OCI-LY3 (cell line): ENCODE measurements around the gene SLC24A5.

Experiments used
- H2AFZ ChIP-seq: fragments of 200-600, 300-600 bp; shearing (Covaris generic); 2 replicates; pipeline ENCODE4 v1.6.0; 2014; ENCODE audit warnings: antibody characterized with exemption, low read depth, low read length
- H3K27ac ChIP-seq: fragments of 200-600, 300-600 bp; sonication (generic); 2 replicates; pipeline ENCODE4 v1.5.1; 2014; ENCODE audit warnings: mild to moderate bottlenecking, low read length, moderate library complexity, mixed read lengths
- H3K27me3 ChIP-seq: fragments of 200-600, 300-600 bp; sonication (generic); 2 replicates; pipeline ENCODE4 v1.6.1; 2014; ENCODE audit warnings: low read depth, low read length, mixed read lengths
- H3K36me3 ChIP-seq: fragments of 200-600, 300-600 bp; sonication (generic); replicated peaks from 2 replicates; pipeline ENCODE3; 2014; ENCODE audit warnings: low read depth, low read length, mixed read lengths
- H3K4me1 ChIP-seq: fragments of 300-600, 200-600 bp; sonication (generic); 2 replicates; pipeline ENCODE4 v1.6.1; 2014; ENCODE audit warnings: low read length, mixed read lengths
- H3K4me2 ChIP-seq: fragments of 200-600, 300-600 bp; sonication (generic); 2 replicates; pipeline ENCODE4 v1.6.1; 2014; ENCODE audit warnings: low read length, mixed read lengths
- H3K4me3 ChIP-seq: fragments of 300-600, 200-600 bp; sonication (generic); 2 replicates; pipeline ENCODE4 v1.5.1; 2014; ENCODE audit warnings: antibody characterized with exemption, mild to moderate bottlenecking, low read length, moderate library complexity
- H3K79me2 ChIP-seq: fragments of 300-600, 200-600 bp; shearing (Covaris generic); 2 replicates; pipeline ENCODE4 v1.6.1; 2014; ENCODE audit warnings: mild to moderate bottlenecking, low read length, mixed read lengths
- H3K9ac ChIP-seq: fragments of 300-600, 200-600 bp; shearing (Covaris generic); 2 replicates; pipeline ENCODE4 v1.6.0; 2014; ENCODE audit warnings: mild to moderate bottlenecking, low read length, moderate library complexity
- H3K9me3 ChIP-seq: fragments of 200-600, 300-600 bp; shearing (Covaris generic); 2 replicates; pipeline ENCODE4 v1.6.1; 2014; ENCODE audit warnings: low read length, mixed read lengths; ENCODE audit not compliant: insufficient read depth
- H4K20me1 ChIP-seq: fragments of 200-600, 300-600 bp; sonication (generic); 2 replicates; pipeline ENCODE4 v1.6.1; 2016; ENCODE audit warnings: low read length, mixed read lengths; ENCODE audit not compliant: insufficient read depth
- CTCF ChIP-seq: fragments of 200-600, 300-600 bp; sonication (generic); IDR thresholded peaks from 2 replicates; pipeline ENCODE4 v1.5.1; 2014; ENCODE audit warnings: antibody characterized with exemption, low read length, low read depth
- EZH2phosphoT487 ChIP-seq: fragments of 200-600 bp; shearing (Covaris generic); IDR thresholded peaks from 2 replicates; pipeline ENCODE4 v1.6.1; 2018; ENCODE audit warnings: antibody characterized with exemption, mixed run types, low read depth

SLC24A5 gene

GRCh38 chr15:48120745-48121144 is at the start of gene SLC24A5:
Gene SLC24A5 (plus strand): TSS chr15:48120990. CDS start chr15:48121045, 55 bp downstream.
- H3K36me3 ChIP-seq, result no peaks in the 10 kb centered on the region
- H3K4me1 ChIP-seq, result no peaks in the 10 kb centered on the region
- no peaks in the 10 kb centered on the region for H4K20me1 ChIP-seq
- H3K9me3 ChIP-seq, result no peaks in the 10 kb centered on the region
- no peak within 1 kb of the TSS for H3K9ac ChIP-seq
- H3K79me2 ChIP-seq, result no peaks in the 10 kb centered on the region
- H3K4me3 ChIP-seq, result no peak within 1 kb of the TSS
- no peak for TF ChIP-seq CTCF
- TF ChIP-seq EZH2phosphoT487, result no peak
- H2AFZ ChIP-seq, result no peak within 1 kb of the TSS
- peaks cover 6% of the 10 kb centered on the region; the same call in 1 of the 2 replicates for H3K27me3 ChIP-seq
- H3K27ac ChIP-seq, result no peak within 1 kb of the TSS
- no peak within 1 kb of the TSS for H3K4me2 ChIP-seq

- H3K36me3 ChIP-seq, result no peaks in the 10 kb centered on the region
- no peaks in the 10 kb centered on the region for H3K9me3 ChIP-seq
- no peak overlapping the region for H3K4me2 ChIP-seq
- no peaks in the 10 kb centered on the region for H4K20me1 ChIP-seq
- H3K27ac ChIP-seq, result no peak overlapping the region
- TF ChIP-seq CTCF, result no peak
- no peak for TF ChIP-seq EZH2phosphoT487
- H2AFZ ChIP-seq, result no peak overlapping the region
- H3K9ac ChIP-seq, result no peak overlapping the region
- H3K27me3 ChIP-seq, result peaks cover 30% of the 10 kb centered on the region; the same call in 1 of the 2 replicates
- H3K4me3 ChIP-seq, result no peak overlapping the region
- H3K4me1 ChIP-seq, result no peaks in the 10 kb centered on the region
- H3K79me2 ChIP-seq, result no peaks in the 10 kb centered on the region
These were observed 47.8 kb upstream of the SLC24A5 start for GRCh38 chr15:48072941-48073340.

- Histone ChIP-seq H3K36me3 (no peaks in the 10 kb centered on the region), H3K27me3 (peaks cover 33% of the 10 kb centered on the region; the same call in 1 of the 2 replicates), H3K9ac (no peak overlapping the region), H3K4me1 (no peaks in the 10 kb centered on the region), H4K20me1 (no peaks in the 10 kb centered on the region), H3K4me3 (no peak overlapping the region), H3K4me2 (no peak overlapping the region), H3K27ac (no peak overlapping the region), H3K79me2 (no peaks in the 10 kb centered on the region), H2AFZ (no peak overlapping the region), H3K9me3 (no peaks in the 10 kb centered on the region)
- TF ChIP-seq EZH2phosphoT487 (no peak), CTCF (no peak)
These were observed 46.9 kb upstream of the SLC24A5 start for GRCh38 chr15:48073881-48074280.

- Histone ChIP-seq H3K27ac (no peak overlapping the region), H3K9ac (no peak overlapping the region), H2AFZ (no peak overlapping the region), H3K4me3 (no peak overlapping the region), H3K36me3 (no peaks in the 10 kb centered on the region), H3K4me2 (no peak overlapping the region), H3K27me3 (peaks cover 26% of the 10 kb centered on the region; the same call in 1 of the 2 replicates), H3K79me2 (no peaks in the 10 kb centered on the region), H4K20me1 (no peaks in the 10 kb centered on the region), H3K9me3 (no peaks in the 10 kb centered on the region), H3K4me1 (no peaks in the 10 kb centered on the region)
- TF ChIP-seq EZH2phosphoT487 (no peak), CTCF (no peak)
These were observed 44.3 kb upstream of the SLC24A5 start for GRCh38 chr15:48076454-48076853.
